WTC11 (cell line): ENCODE data around the gene SLC9A3. TPM values are rescaled to one million over a fixed set of nuclear protein-coding genes. Genes with fewer than 3 reads are reported as not detected.

Experiments used
- ATAC-seq: fragments of 200-7000 bp; cut with Tn5 transposase; 2 replicates; pipeline ENCODE4 v1.10.0; 2021; ENCODE audit warnings: mild to moderate bottlenecking, moderate library complexity
- CTCF ChIA-PET: fragments of 300-600 bp; sonication (Branson Sonifier 250); formaldehyde crosslinking; loops from one replicate; lab custom pipeline; 2021; ENCODE audit warnings: antibody characterized with exemption; lab: Charles Lee
- POLR2A ChIA-PET: fragments of 350-600 bp; sonication (Branson Sonifier 250); formaldehyde crosslinking; loops from one replicate; lab custom pipeline; 2021; ENCODE audit warnings: antibody characterized with exemption; lab: Charles Lee
- DNase-seq: peaks from one replicate; pipeline ENCODE4 v3.0.0; 2021; ENCODE audit warnings: low spot score
- H3K27ac Mint-ChIP-seq: 2 replicates; pipeline ENCODE4 v1.8.0; 2021; ENCODE audit warnings: mixed read lengths
- H3K27me3 Mint-ChIP-seq: 2 replicates; pipeline ENCODE4 v1.8.0; 2021; ENCODE audit warnings: low read depth, mild to moderate bottlenecking, moderate library complexity, mixed read lengths
- H3K36me3 Mint-ChIP-seq: 2 replicates; pipeline ENCODE4 v1.8.0; 2021; ENCODE audit warnings: mixed read lengths
- H3K4me1 Mint-ChIP-seq: 2 replicates; pipeline ENCODE4 v1.8.0; 2022; ENCODE audit warnings: mixed read lengths
- H3K4me3 Mint-ChIP-seq: 2 replicates; pipeline ENCODE4 v1.8.0; 2021; ENCODE audit warnings: mild to moderate bottlenecking, moderate library complexity, mixed read lengths
- H3K9me3 Mint-ChIP-seq: 2 replicates; pipeline ENCODE4 v1.8.0; 2021; ENCODE audit warnings: mixed read lengths
- ARID4B ChIP-seq: sonication (generic); formaldehyde crosslinking; IDR thresholded peaks from 2 replicates; pipeline ENCODE4 v1.8.0; 2023; ENCODE audit warnings: missing genetic modification reagents, mild to moderate bottlenecking, borderline replicate concordance
- CBFB ChIP-seq: sonication (generic); formaldehyde crosslinking; IDR thresholded peaks from 2 replicates; pipeline ENCODE4 v1.8.1; 2022; ENCODE audit warnings: mild to moderate bottlenecking, low read depth, missing genetic modification reagents
- CDX4 ChIP-seq: fragments of 250-450 bp; sonication (Bioruptor Pico); IDR thresholded peaks from 2 replicates; pipeline ENCODE4 v1.9.0; 2021; ENCODE audit warnings: moderate library complexity, mild to moderate bottlenecking, inconsistent platforms, borderline replicate concordance
- CREB1 ChIP-seq: sonication (generic); formaldehyde crosslinking; IDR thresholded peaks from 2 replicates; pipeline ENCODE4 v1.8.0; 2023; ENCODE audit warnings: mild to moderate bottlenecking, missing genetic modification reagents
- E2F5 ChIP-seq: sonication (generic); formaldehyde crosslinking; IDR thresholded peaks from 2 replicates; pipeline ENCODE4 v1.8.1; 2022; ENCODE audit warnings: mild to moderate bottlenecking, moderate library complexity, missing genetic modification reagents
- ESRRA ChIP-seq: sonication (generic); formaldehyde crosslinking; IDR thresholded peaks from 2 replicates; pipeline ENCODE4 v1.8.1; 2022; ENCODE audit warnings: mild to moderate bottlenecking, missing genetic modification reagents, borderline replicate concordance
- FOXP1 ChIP-seq: sonication (generic); formaldehyde crosslinking; IDR thresholded peaks from 2 replicates; pipeline ENCODE4 v1.8.0; 2022; ENCODE audit warnings: missing genetic modification reagents, mild to moderate bottlenecking, moderate library complexity, borderline replicate concordance
- GRHL2 ChIP-seq: fragments of 250-450 bp; sonication (Bioruptor Pico); IDR thresholded peaks from 2 replicates; pipeline ENCODE4 v1.8.0; 2022; ENCODE audit warnings: mild to moderate bottlenecking, moderate library complexity; ENCODE audit not compliant: insufficient replicate concordance, severe bottlenecking
- GTF2I ChIP-seq: fragments of 250-450 bp; sonication (Bioruptor Pico); conservative IDR thresholded peaks from 2 replicates; pipeline ENCODE4 v1.4.0; 2021; ENCODE audit warnings: mild to moderate bottlenecking
- MLX ChIP-seq: sonication (generic); formaldehyde crosslinking; IDR thresholded peaks from 2 replicates; pipeline ENCODE4 v1.8.1; 2023; ENCODE audit warnings: mild to moderate bottlenecking, missing genetic modification reagents, moderate library complexity
- MXD4 ChIP-seq: fragments of 250-450 bp; sonication (Bioruptor Pico); IDR thresholded peaks from 2 replicates; pipeline ENCODE4 v1.8.0; 2021; ENCODE audit warnings: mild to moderate bottlenecking, moderate library complexity, borderline replicate concordance
- NFE2L1 ChIP-seq: sonication (generic); formaldehyde crosslinking; IDR thresholded peaks from 2 replicates; pipeline ENCODE4 v1.8.1; 2023; ENCODE audit warnings: missing genetic modification reagents
- NR1H2 ChIP-seq: sonication (generic); formaldehyde crosslinking; IDR thresholded peaks from 2 replicates; pipeline ENCODE4 v1.9.0; 2021; ENCODE audit warnings: mild to moderate bottlenecking, moderate library complexity, missing genetic modification reagents
- NR2C2 ChIP-seq: sonication (generic); formaldehyde crosslinking; IDR thresholded peaks from 2 replicates; pipeline ENCODE4 v1.8.0; 2022; ENCODE audit warnings: mild to moderate bottlenecking, missing genetic modification reagents
- RELA ChIP-seq: sonication (generic); formaldehyde crosslinking; IDR thresholded peaks from 2 replicates; pipeline ENCODE4 v1.8.1; 2022; ENCODE audit warnings: missing genetic modification reagents, mild to moderate bottlenecking, borderline replicate concordance
- RORB ChIP-seq: fragments of 250-450 bp; sonication (Bioruptor Pico); IDR thresholded peaks from 2 replicates; pipeline ENCODE4 v1.9.0; 2021; ENCODE audit warnings: mild to moderate bottlenecking
- ZBTB21 ChIP-seq: sonication (generic); formaldehyde crosslinking; IDR thresholded peaks from 2 replicates; pipeline ENCODE4 v1.8.1; 2023; ENCODE audit warnings: mild to moderate bottlenecking, missing genetic modification reagents, borderline replicate concordance
- ZBTB43 ChIP-seq: sonication (generic); formaldehyde crosslinking; IDR thresholded peaks from 2 replicates; pipeline ENCODE4 v1.8.1; 2023; ENCODE audit warnings: mild to moderate bottlenecking, missing genetic modification reagents
- ZNF416 ChIP-seq: fragments of 250-450 bp; sonication (Bioruptor Pico); IDR thresholded peaks from 2 replicates; pipeline ENCODE4 v1.9.0; 2021; ENCODE audit warnings: mild to moderate bottlenecking, inconsistent platforms
- ZNF671 ChIP-seq: fragments of 250-450 bp; sonication (Bioruptor Pico); IDR thresholded peaks from 2 replicates; pipeline ENCODE4 v1.8.0; 2021; ENCODE audit warnings: mild to moderate bottlenecking
- ZSCAN18 ChIP-seq: fragments of 250-450 bp; sonication (Bioruptor Pico); IDR thresholded peaks from 2 replicates; pipeline ENCODE4 v2.1.2; 2022; ENCODE audit warnings: mild to moderate bottlenecking, moderate library complexity
- total RNA-seq: library from RNA; stranded (reverse); gene quantifications from 3 replicates; pipeline ENCODE4 v1.2.3, GENCODE V29; 2021

SLC9A3 gene
- total RNA-seq, 1 experiment from 2014 or later, result 1.6 TPM

GRCh38 chr5:457195-457961 is 66.9 kb downstream of the SLC9A3 start:
- Mint-ChIP-seq H3K27me3 (no peaks in the 10 kb centered on the region), H3K4me1 (peaks cover 14% of the 10 kb centered on the region), H3K27ac (no peak overlapping the region; the same call in 1 of the 2 replicates), H3K4me3 (no peak overlapping the region), H3K9me3 (no peaks in the 10 kb centered on the region), H3K36me3 (peaks cover 68% of the 10 kb centered on the region)
- CTCF ChIA-PET, result no interaction called here
- no peak for DNase-seq
- no peak for ATAC-seq
- TF ChIP-seq NFE2L1 (CRISPR knock-in tag), result no peak
- no peak for TF ChIP-seq GRHL2 (CRISPR knock-in tag)
- TF ChIP-seq GTF2I (CRISPR knock-in tag), result no peak
- TF ChIP-seq E2F5, result no peak
- TF ChIP-seq FOXP1, result no peak
- no peak for TF ChIP-seq ZSCAN18
- TF ChIP-seq CREB1 (CRISPR knock-in tag), result no peak
- TF ChIP-seq NR1H2, result no peak
- TF ChIP-seq, all 79 proteins: peak for 0
- POLR2A ChIA-PET, result no interaction called here

- Mint-ChIP-seq H3K4me1 (peaks cover 14% of the 10 kb centered on the region), H3K27me3 (no peaks in the 10 kb centered on the region), H3K36me3 (peaks cover 68% of the 10 kb centered on the region), H3K4me3 (no peak overlapping the region), H3K9me3 (peaks cover 5% of the 10 kb centered on the region), H3K27ac (peak overlapping the region; percentile 42)
- CTCF ChIA-PET, result no interaction called here
- POLR2A ChIA-PET, result no interaction called here
- DNase-seq (peak; percentile 10), ATAC-seq (no peak)
- TF ChIP-seq NR2C2 (CRISPR knock-in tag) (no peak), ARID4B (CRISPR knock-in tag) (no peak), CDX4 (CRISPR knock-in tag) (no peak), ZNF416 (no peak), ZNF671 (no peak), FOXP1 (no peak), CBFB (CRISPR knock-in tag) (no peak), RELA (no peak), E2F5 (no peak), GRHL2 (CRISPR knock-in tag) (no peak), ESRRA (CRISPR knock-in tag) (no peak), ZBTB43 (no peak), ZBTB21 (no peak), MXD4 (CRISPR knock-in tag) (no peak), MLX (no peak), RORB (no peak)
Measured at GRCh38 chr5:456351-457194, 67.7 kb downstream of the SLC9A3 start.
